NCI-H2196 (cell line): Measurements from ENCODE around the gene TSPAN5.

Experiments
- DNase-seq: peaks from one replicate; lab custom pipeline; 2025; ENCODE audit not compliant: unreplicated experiment; lab: John Stamatoyannopoulos, UW

TSPAN5 gene

DNA sequence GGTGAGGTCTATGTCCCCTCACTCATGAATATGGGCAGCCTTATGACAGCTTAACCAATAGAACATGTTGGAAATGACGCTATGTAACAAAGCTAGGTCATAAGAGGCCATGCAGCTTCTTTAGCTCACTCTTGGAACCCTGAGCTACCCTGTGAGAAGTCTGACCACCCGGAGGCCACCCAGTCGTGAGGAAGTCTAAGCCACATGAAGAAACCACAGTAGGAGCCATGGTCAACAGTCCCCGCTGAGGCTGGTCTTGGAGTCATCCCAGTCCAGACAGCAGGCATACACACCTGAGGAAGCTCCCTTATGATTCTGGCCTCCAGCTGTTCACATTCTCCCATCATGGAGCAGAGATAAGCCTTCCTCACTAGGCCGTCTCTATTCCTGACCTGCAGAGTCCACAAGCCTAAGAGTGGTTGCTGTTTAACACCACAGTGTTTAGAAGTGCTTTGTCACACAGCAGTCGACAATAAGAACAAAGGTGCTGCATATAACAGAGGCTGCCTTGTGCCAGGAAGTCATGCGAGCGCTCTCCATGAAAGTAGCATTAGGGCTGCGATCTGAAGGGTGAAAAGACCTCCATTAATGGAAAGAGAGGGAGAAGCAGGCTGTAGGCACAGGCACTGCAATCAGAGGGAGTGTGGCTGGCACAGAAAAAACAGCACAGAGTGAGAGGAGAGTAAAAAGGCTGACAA is 38.2 kb downstream of the TSPAN5 start:
- no peak for DNase-seq

- no peak for DNase-seq
Observed at GRCh38 chr4:98619180-98619579, 39.2 kb downstream of the TSPAN5 start.

DNA sequence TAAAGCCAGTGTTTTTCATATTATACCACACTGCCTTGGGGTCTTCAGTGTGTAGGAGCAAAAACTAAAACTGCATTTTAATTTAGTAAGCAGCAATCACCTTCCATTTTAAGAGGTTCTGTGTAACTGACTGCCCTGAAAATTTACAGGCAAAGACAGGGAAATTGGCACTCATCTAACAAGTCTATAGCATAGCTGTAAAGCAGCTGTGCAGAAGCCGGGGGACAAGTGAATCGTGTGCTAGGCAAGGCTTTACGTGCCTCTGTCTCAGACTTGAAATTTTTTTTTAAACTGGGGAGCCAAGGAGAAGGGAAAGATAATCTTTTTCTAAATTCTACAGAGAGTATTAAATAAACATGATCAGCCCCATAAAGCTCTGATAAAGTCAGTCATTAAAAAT is 39.7 kb downstream of the TSPAN5 start:
- DNase-seq, result no peak

GRCh38 chr4:98617358-98618047 is 40.9 kb downstream of the TSPAN5 start:
- no peak for DNase-seq

- no peak for DNase-seq
Observed at GRCh38 chr4:98615991-98616390, 42.4 kb downstream of the TSPAN5 start.

DNA sequence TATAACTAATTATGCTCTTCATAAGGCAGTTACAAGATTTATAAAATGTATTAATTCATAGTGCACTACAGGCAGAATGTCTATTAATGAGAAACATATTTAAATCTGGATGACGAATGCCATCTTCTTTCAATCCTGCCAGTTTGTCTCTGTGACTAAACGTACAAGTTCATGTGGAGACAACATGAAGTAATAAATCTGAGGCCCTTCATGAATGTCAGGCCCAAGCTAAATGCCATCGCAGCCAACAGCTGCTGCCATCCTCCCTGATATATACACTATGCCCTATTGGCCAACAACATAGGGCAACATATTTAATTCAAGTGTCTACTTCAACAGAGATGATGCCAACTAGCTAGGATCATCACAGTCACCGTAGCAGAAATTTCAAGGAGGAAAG is 43.7 kb downstream of the TSPAN5 start:
- no peak for DNase-seq

GRCh38 chr4:98614094-98614493 is 44.3 kb downstream of the TSPAN5 start:
- no peak for DNase-seq

DNA sequence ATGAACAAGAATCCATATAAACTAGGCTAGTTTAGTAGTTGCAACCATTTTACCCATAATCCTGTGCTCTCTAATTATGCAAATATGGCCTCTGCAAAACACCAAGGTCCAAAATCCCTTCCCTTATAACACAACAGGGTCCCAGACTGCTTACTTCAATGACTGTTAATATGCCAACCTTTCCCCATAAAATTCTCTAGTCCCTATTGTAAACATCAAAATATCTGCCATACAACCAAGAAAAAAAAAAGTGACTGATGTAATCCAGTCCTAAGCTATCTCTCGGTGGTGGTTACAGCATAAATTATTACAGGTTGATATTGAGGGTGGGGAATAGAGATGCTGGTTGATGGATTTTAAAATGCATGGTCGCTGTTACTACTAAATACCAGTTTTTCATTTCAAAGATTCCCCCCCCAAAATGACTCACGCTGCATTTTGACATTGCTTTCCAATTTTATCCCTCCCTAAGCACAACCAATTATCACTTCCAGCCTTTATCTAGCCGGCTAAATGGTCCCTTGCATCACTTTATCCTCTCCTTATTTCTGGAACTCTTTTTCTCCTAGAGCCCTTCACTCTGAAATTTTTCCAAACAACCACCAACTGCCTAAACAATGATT is 44.8 kb downstream of the TSPAN5 start:
- DNase-seq, result no peak

DNA sequence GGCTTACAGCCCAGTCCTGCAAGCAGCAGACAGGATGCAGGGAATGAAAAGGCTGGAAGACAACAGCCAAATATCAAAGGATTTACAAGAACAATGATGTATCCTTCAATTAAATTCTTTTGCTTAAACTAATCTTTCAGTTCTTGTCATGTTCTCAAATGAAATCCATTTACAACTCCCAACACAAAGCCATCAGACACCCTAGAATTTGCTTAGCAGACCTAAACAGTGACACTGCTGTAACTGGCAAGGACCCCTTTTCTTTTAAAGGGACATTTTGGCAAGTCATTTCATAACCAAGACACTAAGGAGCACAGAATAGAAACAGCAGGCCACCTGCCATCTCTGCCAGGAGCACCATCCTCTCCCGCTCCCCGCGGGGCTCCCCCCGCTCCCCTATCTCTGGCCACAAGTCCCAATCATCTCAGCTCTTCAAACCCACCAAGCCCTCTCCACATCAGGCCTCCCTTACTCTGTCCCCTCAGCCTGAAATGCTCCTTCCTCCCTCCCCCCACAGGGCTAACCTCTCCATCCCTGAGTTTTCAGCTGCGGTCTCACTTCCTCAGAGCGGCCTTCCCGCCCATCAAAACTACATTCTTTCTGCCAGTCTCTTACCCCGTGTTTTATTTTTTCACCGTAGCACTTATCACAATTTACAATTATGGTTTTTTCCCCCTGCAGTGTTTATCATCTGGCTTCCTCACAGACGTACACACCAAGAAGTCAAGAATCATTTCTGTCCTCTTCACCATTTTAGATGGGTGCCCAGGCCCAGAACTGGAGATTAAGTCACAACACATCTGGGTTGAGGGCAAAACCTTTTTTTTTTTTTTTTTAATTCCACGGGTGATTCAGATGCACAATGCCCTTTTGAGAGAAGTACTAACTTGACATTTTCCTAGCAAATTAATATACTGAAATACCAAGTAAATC is 45.8 kb downstream of the TSPAN5 start:
- no peak for DNase-seq

DNA sequence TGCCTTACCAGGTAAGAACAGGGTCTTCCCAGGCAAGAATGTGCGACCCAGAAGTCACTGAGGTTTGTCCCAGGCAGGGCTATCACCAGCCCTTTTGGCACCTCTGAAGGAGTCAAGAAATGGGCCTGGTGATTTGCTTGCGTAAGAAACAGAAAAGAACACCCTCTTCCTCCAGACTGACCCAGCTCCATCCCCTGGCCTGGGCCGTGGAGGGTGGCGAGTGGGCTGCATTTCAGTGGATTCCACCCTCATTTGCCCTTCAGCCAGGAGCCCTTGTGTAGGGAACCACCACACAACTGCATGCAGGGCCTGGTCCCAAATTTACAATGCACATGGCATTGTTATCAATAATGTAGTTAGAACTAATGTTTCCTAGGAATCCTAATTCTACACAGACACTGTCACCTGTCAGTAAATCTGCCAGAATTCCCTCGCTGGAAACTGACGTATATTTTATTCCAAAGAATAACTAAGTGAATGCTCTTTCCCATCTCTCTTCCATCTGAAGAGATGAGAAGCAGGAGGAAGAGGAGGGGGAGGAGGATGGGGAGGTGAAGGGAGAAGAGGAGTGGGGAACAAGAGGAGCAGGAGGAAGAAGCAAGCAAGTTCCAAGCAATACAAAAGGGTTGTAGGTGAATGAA is 46.6 kb downstream of the TSPAN5 start:
- DNase-seq, result no peak

- DNase-seq, result no peak
Observed at GRCh38 chr4:98610926-98611676, 47.3 kb downstream of the TSPAN5 start.

GRCh38 chr4:98610431-98610830 is 48.0 kb downstream of the TSPAN5 start:
- DNase-seq, result no peak

DNA sequence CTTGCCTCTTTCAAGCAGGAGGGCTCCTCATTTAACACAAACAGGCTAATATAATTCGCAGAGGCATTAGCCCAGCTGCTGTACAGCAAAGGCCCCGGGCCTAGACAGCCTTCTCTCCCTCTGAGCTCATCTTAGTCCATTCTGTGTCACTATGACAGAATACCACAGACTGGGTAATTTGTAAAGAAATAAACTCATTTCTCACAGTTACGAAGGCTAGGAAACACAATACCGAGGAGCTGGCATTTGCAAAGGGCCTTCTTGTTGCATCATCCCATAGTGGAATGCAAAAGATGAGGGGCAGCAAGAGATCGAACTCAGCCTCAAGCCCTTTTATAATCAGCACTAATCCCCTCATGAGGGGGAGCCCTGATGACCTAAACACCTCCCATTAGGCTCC is 48.5 kb downstream of the TSPAN5 start:
- no peak for DNase-seq

- no peak for DNase-seq
Observed at GRCh38 chr4:98608356-98608755, 50.1 kb downstream of the TSPAN5 start.

- no peak for DNase-seq
Observed at GRCh38 chr4:98606894-98607293, 51.5 kb downstream of the TSPAN5 start.

DNA sequence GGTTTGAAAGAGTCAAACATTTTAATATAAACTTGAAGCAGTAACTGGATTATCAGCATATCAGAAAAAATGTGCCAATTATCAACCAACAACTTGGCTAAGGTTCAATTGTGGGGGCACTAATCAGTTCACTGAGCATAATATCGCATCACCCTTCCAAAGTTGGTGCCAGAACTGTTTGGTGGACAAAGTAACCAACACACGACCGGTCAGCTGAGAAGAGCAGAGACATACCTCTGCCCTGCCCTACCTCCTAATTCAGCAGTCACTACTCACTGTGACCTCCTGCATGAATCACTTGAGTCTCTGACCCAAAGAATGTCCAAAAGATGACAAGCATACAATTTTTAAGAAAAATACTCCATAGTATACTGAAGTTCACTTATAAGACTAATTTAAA is 53.2 kb downstream of the TSPAN5 start:
- no peak for DNase-seq

DNA sequence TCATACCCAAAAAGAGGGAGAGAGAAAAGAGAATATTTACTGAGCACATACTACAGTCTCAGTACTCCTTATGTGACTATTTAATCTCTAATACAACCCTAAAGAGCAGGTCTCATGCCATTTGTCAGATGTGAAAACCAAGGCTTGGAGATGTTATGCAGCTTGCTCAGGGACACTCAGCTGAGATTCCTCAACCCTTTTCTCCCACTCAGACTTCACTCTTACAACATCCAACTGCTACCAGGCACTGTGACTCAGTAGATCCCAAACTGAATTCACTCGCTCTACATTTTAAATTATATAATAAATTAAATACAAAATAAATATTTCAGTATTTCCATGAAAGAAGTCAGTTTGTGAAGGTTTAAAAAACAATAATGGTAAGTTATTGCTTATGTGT is 53.7 kb downstream of the TSPAN5 start:
- no peak for DNase-seq

DNA sequence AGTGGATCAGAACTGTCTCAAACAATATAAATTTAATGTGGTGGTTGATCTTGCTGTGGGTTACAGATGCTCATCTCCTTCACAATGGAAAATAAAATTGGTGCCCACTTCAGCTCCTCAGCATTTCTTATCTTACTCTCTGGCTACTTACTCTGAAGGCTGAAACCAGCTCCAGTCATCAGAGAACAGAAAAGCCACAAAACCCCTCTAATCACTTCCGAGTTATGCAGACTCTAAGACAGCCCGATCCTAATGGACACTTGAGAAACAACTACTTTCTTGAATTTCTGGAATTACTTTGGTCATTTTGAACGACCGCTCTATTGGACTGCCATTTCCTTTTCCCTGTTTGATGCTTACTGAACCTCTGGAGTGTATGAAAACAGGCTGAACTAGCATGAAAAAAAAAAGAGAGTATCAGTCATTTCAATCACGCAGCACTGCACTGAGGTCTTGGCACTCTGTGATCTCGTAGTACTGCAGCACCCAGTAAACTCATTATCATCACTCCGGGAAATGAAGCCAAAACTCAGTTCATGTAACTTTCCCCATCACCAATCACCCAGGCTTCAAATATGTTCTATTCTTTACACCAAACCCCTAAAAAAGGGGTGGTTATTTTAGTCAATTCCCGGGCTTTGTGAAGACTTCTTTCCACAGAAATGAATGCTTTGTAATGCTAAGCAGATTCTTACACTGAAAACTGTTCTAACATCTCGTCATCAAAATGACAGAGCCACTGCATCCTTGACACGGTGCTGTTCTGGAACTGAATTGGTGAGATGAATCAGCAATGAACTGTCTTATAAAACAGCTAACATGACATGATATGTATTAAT is 54.5 kb downstream of the TSPAN5 start:
- DNase-seq, result no peak

- no peak for DNase-seq
Observed at GRCh38 chr4:98602270-98602669, 56.1 kb downstream of the TSPAN5 start.
